GM12892 (cell line): Measurements from ENCODE around the gene AGFG1.

Source experiments
- DNase-seq: peaks from one replicate; pipeline ENCODE4 v3.0.0; 2011; ENCODE audit not compliant: insufficient read length
- FAIRE-seq: peaks from 2 replicates; lab custom pipeline; 2011; peaks lifted over from hg19 to GRCh38; lab: Jason Lieb, UNC
- POLR2A ChIP-seq: IDR thresholded peaks from 2 replicates; pipeline ENCODE4 v1.6.1; 2011; ENCODE audit warnings: low read depth, low read length, control low read depth
- POLR2AphosphoS5 ChIP-seq: IDR thresholded peaks from 2 replicates; pipeline ENCODE4 v1.6.1; 2011; ENCODE audit warnings: low read depth, low read length, control low read depth
- TAF1 ChIP-seq: IDR thresholded peaks from 2 replicates; pipeline ENCODE4 v1.6.1; 2011; ENCODE audit warnings: low read depth, mild to moderate bottlenecking, control low read depth, low read length, borderline replicate concordance

AGFG1 gene

DNA sequence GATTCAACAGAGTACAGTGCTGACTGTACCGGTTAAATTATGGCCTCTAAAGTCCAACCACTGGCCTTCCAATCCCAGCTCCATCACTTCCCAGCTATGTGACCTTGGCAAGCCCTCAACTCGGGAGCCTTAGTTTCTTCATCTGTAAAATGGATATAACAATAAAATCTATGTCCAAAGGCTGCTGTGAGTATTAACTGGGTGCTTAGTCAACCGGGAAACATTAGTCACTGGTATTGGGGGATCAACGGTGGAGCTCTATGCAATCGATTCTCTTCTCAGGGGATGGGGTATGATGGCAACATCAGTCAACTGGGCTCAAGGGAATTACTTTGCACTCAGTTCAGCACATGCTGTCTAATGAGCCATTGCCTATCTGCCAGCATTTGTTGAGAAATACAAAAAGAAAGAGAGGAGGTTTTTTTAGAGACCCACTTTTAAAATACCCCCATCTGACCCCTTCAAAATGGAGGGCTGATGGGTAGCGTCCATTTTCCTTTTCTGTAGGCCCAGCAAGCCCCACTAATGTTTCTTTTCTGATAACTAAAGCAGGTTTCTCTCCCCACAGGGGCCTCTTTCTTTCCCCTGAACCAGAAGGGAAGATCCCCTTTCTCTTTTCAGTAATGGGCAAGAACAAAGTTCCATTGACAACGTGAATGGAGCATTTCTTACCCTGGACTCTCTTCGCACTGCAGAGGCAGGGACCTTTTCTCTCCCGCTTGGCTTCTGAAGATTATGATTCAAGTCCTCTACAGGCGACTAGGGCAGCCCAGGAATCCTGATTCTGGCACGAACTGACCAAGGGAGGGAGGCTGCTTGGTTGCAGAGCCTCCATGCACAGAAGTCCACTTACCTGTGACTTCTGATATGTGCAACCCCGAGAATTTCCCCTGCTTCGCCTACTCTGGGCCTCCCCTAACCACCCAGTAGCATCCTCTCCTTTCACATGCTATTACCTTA is 8.7 kb upstream of the AGFG1 start:
- no peak for DNase-seq
- peak; percentile 65 for FAIRE-seq
- TF ChIP-seq POLR2AphosphoS5 (no peak), POLR2A (no peak; the same call in 1 of the 2 replicates), TAF1 (no peak)

DNA sequence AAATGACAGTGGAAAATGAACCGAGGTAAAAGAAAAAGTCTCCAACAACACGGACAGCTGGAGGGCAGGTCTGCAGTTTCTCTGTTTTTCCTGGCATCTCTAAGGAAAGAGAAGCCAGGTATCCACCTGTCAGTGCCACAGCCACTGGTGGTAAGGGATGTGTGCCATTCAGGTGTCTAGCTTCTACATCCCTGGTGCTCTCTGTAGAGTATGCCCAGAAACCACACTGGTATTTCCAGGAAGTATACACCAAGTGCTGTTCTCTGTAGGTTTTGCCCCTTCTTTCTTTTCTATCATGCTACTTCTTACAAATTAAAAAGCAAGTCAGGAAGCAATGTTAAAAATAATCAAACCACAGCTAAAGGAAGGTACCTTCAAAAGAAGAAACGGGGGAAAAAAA is 7.6 kb upstream of the AGFG1 start:
- TF ChIP-seq TAF1 (no peak), POLR2AphosphoS5 (no peak)
- no peak for DNase-seq
- no peak for FAIRE-seq

DNA sequence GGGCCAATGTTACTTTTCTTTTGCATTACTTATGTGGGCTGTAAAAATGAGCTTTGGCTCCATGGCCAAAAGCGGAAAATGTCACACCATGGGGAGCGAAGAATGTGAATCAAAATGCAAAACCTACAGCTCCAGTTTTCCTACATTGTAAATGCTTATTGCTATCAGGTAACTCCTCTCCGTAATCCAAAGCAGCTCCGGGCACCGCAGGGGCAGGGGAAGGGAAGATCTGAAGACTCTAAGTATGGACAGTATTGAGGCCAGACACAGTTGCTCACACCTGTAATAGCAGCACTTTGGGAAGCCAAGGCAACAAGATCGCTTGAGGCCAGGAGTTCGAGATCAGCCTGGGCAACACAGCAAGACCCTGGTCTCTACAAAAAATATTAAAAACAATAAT is 7.1 kb upstream of the AGFG1 start:
- TF ChIP-seq TAF1 (no peak), POLR2A (no peak), POLR2AphosphoS5 (no peak)
- DNase-seq (no peak), FAIRE-seq (no peak)

DNA sequence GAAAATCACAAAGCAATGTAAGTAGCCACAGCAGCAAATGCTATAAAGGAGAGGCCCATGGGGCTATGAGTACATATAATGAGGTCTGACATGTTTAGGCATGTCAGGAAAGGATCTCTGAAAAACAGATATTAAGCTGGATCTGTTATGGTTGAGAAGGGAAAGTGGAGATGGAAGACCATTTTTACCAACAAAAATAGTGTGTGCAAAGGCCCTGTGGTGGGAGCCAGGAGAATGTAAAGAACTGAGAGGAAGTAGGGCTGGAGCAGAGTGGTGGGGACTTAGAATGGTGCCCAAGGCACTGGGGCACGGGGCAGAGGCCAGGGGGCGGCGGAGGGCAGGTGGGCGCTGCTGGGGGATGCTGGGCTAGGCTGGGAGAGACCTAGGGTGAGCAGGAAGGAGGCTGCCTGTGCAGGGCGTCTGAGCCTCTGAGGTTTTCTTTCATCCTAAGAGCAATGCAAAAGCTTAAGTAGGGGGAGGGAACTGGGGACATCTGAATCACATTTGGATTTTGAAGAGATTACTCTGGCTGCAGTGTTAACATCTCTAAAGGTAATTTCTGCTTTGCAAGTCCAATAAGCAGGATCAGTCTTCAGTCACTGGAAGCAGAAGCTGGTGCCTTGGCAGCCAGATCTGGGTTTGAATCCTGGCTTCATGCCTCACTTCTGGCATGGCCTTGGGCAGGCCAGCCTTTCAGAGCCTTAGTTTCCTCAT is 4.9 kb upstream of the AGFG1 start:
- FAIRE-seq (no peak), DNase-seq (no peak)
- TF ChIP-seq POLR2AphosphoS5 (no peak), TAF1 (no peak), POLR2A (no peak)

DNA sequence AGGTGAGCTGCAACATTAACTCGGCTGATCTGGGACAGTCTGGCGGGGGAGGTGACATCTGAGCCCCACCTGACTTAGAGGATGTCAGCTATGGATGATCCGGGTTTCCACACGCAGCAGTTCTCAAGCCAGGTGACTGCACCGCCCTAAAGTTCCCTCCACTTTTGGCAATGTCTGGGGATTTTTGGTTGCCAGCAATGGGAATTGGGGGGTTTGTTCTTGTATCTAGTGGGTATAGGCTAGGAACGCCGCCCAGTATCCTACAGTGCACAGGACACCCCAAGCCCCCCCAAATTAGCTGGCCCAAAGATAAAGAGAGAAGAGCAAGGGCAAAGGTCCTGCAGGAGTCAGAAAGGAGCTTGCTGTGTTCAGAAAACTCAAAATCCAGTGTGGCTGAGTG is 544 bp upstream of the AGFG1 start:
- FAIRE-seq (no peak), DNase-seq (no peak)
- TF ChIP-seq POLR2AphosphoS5 (no peak), TAF1 (no peak), POLR2A (no peak)

DNA sequence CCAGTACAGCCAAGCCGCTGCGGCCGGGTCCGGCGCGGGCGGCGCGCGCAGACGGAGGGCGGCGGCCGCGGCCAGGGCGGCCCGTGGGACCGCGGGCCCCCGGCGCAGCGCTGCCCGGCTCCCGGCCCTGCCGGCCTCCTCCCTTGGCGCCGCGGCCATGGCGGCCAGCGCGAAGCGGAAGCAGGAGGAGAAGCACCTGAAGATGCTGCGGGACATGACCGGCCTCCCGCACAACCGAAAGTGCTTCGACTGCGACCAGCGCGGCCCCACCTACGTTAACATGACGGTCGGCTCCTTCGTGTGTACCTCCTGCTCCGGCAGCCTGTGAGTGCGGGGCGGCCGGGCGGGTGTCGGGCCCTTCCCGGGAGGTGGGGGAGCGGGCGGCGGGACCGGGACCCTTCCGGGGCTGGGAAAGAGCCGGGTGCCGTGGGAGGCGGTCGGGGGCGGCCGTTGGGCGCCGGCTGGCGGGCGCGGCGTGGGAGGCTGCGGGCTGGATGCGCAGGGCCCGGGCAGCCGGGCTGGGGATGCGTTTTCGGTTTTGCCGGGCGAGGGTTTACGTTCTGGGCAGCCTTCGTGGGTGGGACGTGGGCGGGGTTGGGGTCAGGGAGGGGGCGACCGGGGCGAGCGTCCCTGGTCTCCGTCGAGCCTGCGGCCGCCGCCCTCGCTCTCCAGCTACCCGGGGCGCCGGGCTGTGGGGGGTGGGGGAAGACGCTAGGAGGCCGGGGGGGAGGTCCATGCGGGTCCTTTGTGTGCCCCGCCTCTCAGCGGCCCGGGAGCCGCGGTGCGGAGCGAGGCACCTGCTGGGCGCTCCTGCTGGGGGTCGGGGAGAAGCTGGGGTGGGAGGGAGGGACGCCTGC is 537 bp downstream of the AGFG1 start:
- peak; percentile 44 for FAIRE-seq
- DNase-seq: peak; percentile 56
- TF ChIP-seq POLR2AphosphoS5: no peak
- TF ChIP-seq POLR2A: no peak
- no peak for TF ChIP-seq TAF1

DNA sequence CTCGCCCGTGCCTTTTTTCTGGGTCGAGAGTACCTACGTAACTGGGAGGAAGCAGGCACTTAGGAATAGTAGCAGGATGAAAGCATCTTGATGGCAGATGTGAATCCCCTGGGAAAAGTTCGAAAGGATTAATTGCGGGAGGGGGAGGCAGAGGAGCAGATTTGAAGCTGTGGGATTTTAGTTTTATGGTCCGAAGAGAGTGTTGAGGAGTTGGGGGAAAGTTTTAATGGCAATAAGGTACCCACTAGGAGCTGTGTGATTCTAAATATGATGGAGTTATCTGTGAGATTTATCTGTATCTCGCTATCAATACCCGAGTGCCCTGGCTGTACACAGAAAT is 1.1 kb downstream of the AGFG1 start:
- DNase-seq: no peak

DNA sequence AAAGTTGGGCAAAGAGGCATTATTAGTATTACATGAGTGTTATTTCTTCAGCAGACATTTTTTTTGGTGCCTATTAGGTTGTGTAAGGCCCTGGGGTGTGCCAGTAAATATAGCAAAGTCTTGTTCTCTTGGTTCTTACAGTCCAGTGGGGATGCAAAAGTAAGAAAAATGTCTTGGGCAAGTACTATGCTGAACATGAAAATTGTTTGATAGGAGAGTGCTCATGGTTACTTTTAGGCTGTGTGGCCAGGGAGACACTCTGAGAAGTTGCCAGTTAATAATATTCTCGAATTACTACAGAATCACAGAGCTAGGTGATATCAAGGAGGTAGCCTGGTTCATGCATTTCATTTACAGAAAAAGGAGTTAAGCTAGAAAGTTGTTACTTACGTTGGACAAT is 1.9 kb downstream of the AGFG1 start:
- TF ChIP-seq POLR2AphosphoS5: no peak
- no peak for TF ChIP-seq TAF1
- no peak for TF ChIP-seq POLR2A
- DNase-seq (no peak), FAIRE-seq (no peak)

More for the DNA sequence above, 1.1 kb downstream of the AGFG1 start:
- peak; percentile 76 for FAIRE-seq
- no peak for TF ChIP-seq TAF1
- TF ChIP-seq POLR2AphosphoS5: no peak
- TF ChIP-seq POLR2A: no peak

DNA sequence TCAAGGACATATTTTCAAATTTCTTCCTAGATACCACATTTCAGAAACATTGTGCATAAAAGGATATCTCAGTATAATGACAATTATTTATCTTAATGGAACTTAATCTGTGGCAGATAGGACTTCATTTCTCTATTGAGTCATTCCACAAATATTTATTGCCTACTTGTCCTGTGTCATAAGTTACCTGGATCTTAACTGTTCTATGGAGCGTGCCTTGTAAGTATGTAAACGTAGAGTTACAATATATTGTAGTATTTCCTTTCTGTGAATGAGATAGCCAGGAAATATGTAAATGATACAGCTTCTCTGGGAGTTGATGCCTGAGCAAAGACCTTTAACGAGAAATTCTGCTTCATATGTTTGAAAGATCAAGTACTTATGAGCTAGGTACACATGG is 2.5 kb downstream of the AGFG1 start:
- FAIRE-seq (peak; percentile 27), DNase-seq (no peak)

DNA sequence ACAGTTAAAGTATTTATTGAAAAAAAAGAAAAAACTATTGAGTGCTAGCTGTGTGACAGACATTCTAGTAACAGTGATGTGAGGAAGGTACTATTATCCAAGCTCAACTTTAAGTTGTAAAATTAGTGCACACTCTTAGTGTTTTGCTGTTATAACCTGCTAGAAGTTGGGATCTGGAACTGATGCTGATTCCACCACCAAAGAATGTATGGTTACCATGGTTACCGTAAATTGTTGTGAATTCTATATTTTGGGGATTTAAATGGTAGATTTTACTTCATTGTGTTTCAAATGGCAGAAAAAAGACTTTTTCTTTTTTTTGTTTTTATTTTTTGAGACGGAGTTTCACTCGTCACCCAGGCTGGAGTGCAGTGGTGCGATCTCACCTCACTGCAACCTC is 5.3 kb downstream of the AGFG1 start:
- FAIRE-seq (no peak), DNase-seq (no peak)
- no peak for TF ChIP-seq POLR2A
- TF ChIP-seq TAF1: no peak
- no peak for TF ChIP-seq POLR2AphosphoS5

More for the DNA sequence above, 2.5 kb downstream of the AGFG1 start:
- TF ChIP-seq TAF1: no peak
- TF ChIP-seq POLR2A: no peak
- no peak for TF ChIP-seq POLR2AphosphoS5
